NCI-H2196 treated with DMSO at 0.1 percent for 48 hours (cell line): Measurements from ENCODE around the gene PRSS56.

Experiments used
- DNase-seq: peaks from one replicate; lab custom pipeline; 2025; ENCODE audit not compliant: unreplicated experiment; lab: John Stamatoyannopoulos, UW

The PRSS56 gene

GRCh38 chr2:232540441-232541041 lies 20.4 kb downstream of the PRSS56 start:
- DNase-seq = no peak

DNA sequence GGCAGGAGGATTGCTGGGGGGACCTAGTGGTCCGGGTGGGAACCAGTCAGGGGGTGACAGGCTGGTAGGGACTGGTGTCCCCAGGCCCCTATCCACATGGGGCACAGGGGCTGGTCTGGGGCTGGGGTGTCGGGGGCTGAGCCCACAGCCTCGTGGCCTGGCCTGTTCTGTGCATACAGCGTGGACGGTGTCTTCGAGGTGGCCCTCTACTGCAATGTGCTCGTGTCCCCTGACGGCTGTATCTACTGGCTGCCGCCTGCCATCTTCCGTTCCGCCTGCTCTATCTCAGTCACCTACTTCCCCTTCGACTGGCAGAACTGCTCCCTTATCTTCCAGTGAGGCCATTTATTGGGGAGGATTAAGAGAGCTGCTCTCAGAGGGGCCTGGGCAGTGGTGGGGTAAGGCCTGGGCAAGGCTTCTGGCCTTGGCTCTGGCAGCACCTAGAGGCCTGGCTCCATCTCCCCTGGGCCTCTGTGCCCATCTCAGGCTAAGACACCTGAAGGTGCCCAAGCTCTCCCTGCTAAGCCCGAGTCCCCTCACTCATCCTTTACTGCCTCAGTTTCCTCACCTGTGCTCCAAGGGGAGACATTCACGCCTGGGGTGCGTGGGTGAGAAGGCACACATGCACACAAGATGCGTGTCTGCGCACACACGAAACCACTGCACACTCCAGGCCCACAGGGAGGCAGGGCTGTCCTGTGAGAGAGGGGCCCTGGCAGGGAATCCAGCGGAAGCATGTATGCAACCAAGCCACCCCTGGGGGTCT lies 21.2 kb downstream of the PRSS56 start:
- DNase-seq = no peak

GRCh38 chr2:232541961-232542714 lies 21.9 kb downstream of the PRSS56 start:
- DNase-seq = no peak

- DNase-seq = no peak
These were observed 22.7 kb downstream of the PRSS56 start for GRCh38 chr2:232542715-232543467.

DNA sequence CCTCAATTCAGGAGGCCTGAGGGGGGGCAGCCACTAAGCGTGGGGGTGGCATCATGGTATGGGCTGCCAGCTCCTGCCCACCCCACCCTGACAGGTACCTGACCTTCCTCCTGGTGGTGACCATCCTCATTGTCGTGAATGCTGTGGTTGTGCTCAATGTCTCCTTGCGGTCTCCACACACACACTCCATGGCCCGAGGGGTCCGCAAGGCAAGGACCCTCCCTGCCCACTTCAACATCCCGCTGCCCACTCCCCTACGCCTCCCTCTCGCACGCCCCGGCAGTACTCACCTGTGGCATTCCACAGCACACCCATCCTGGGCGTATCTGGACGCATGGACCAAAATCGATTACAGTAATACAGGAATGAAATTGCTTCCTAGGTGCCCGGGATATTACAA lies 23.3 kb downstream of the PRSS56 start:
- no peak for DNase-seq

- DNase-seq = no peak
These were observed 23.9 kb downstream of the PRSS56 start for GRCh38 chr2:232543928-232544631.

GRCh38 chr2:232544674-232545073 lies 24.5 kb downstream of the PRSS56 start:
- no peak for DNase-seq

DNA sequence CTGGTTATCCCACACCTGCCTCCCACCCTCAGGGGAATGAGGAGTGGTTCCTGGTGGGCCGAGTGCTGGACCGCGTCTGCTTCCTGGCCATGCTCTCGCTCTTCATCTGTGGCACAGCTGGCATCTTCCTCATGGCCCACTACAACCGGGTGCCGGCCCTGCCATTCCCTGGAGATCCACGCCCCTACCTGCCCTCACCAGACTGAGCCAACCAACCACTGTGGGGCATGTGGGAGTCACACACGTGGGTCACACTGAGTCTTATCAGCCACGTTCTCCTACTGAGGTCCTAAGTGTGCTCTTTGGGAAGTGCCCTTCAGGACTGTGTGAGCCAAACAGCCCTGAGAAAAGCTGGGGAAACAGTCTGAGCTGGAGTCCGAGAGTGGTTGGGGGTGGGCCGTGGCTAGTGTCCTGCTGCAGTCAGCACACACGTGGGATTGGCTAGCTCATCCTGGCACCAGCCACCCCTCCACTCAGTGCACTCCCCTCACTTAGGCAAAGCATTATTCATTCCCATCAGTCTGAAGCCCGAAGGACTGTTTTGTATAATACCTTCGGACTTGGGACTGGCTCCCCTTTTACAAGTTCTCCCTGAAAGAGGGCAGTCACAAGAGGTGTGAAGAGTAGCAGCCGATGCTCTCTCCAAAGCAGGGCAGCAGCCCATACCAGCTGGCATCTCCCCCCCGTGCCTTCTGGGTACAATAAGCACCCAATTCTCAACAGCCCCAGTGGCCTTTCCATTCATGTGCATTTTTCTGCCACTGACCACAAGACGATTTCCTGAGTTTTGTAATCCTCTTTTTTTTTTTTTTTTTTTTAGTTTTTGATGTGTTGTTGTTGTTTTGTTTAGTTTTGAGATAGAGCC lies 25.6 kb downstream of the PRSS56 start:
- DNase-seq = no peak

DNA sequence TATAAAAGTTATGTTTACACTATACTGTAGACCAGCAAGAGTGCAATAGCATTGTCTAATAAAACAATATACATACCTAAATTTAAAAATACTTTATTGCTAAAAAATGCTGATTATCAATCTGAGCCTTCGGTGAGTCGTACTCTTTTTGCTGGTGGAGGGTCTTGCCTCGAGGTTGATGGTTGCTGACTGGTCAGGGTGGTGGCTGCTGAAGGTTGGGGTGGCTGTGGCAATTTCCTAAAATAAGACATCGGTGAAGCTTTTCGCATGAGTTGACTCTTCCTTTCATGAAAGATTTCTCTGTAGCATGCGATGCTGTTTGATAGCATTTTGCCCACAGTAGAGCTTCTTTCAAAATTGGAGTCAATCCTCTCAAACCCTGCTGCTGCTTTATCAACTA lies 27.8 kb downstream of the PRSS56 start:
- DNase-seq = no peak

DNA sequence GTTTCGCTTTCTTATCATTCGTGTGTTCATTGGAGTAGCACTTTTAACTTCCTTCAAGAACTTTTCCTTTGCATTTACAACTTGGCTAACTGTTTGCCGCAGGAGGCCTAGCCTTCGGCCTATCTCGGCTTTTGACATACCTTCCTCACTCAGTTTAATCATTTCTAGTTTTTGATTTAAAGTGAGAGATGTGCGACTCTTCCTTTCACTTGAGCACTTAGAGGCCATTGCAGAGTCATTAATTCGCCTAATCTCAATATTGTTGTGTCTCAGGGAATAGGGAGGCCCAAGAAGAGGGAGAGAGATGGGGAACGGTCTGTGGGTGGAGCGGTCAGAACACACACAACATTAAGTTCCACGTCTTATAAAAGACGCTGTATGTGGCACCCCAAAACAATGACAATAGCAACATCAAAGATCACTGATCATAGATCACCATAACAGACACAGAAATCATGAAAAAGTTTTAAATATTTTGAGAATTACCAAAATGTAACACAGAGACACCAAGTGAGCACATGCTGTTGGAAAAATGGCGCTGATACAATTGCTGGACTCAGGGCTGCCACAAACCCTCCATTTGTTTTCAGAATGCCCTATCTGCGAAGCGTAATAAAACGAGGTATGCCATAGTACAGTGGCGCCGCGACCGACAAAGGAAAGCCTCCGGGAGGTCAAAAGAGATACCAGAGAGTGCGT lies 29.6 kb downstream of the PRSS56 start:
- DNase-seq = no peak

DNA sequence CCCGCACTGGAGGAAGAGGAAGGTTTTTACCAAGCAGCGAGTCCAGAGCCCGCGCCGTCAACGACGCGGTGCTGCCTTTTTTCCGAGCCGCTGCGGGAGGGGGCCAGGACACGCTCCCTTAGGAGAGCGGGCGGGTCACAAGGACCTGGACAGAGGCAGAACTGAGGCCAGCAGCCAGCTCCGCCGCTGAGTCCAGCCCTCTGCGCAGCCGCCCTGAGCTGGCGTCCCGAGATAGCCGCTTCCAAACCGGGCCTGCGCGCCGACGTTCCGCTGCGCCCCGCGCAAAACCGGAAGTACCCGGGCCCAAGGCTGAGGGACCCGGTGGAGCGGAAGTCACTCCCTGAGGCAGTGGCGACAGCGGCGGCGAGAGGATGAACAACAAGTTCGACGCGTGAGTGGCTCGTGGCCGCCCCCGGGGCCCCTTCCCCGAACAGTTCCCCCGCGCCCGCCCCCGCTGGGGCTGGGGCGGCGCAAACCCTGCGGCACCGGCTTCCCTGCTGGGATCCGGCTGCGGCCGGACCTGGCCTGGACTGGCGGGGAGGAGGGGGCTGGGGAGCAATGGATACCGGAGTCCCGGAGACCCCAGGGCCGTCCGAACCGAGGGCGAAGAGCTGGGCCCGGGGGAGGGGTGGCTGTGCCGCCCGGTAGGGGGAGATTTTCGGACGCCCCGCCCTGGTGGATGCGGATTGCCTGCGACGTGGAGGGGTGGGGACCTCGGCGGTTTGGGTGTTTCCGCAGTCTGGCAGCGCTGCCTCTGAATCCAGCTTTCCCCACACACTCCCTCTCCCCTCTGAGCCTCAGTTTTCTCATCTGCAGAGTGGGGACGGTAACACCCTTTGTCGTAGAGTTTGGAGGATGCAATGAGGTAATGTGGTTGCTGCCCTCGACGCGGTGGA lies 30.4 kb downstream of the PRSS56 start, which contains the start of the genes EIF4E2 and TIGD1:
EIF4E2 (plus strand) TSS at position 336 of the 896 bp plus-strand sequence; CDS start at position 372, 36 bp downstream.
TIGD1 (minus strand) TSS at position 204 of the 896 bp plus-strand sequence. CDS start 675 bp downstream, outside the sequence.
- peak; percentile 84 for DNase-seq

GRCh38 chr2:232551250-232551638 lies 31.1 kb downstream of the PRSS56 start:
- DNase-seq = no peak

DNA sequence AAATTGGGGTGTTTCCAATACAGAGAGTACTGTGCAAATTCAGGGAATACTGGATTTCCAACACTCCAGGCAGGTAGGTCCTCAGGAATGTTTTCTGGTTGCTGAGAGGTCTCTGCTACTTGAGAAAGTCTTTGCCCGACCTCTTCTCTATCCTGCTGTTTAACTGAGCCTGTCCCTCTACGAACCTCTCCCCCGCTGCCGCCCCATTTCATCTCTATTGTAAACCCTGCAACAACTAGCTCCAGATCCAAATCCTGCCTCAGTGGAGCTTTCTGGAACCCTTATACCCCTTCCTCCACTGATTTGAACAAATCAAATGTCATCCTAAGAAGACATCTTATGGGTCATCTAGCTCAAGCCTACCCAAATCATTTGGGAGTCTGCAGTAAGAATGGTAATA lies 31.6 kb downstream of the PRSS56 start:
- no peak for DNase-seq

GRCh38 chr2:232556426-232556825 lies 36.2 kb downstream of the PRSS56 start:
- DNase-seq = no peak

DNA sequence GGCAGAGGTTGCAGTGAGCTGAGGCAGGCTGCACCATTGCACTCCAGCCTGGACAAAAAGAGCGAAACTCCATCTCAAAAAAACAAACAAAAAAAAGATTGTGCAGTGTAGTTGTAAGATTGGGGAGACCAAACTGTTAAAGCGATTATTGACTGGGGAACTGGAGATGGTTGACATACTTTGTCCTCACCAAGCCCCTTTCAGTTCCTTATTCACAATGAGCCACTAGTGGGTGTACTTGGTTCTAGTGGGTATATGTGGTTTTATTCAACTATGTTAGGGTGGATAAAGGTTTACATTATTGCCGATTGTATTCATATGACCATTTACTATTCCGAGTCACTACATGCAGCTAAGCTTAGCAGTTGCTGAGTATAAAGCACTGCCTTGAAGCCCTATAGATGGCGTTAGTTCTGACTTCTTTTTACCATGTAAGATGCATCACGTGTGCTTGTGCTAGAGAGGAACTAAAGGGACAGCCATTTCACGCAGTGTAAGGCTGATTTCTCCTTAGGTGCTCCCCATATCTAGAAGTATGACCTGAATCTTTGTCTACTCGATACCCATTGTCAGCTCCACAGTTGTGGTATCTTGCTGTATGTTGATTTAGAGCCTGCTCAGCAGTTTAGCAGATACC lies 42.4 kb downstream of the PRSS56 start:
- no peak for DNase-seq

DNA sequence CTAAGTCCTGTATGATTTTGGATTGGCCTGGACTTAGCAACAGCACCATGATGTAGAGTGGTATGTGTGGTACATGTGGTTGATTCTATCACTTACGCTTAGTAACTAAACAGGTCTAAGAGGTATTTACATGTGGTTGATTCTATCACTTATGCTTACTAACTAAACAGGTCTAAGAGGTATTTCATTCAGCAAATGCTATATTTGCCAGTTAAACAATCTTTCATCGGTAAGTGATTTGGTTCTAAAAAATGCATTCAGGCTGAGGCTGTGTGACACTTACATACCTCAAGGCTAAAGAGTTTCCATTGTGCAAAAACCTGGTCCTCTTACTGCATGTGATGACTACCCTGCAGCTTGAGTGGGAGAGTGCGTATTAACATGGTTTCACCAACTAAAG lies 43.4 kb downstream of the PRSS56 start:
- no peak for DNase-seq

- DNase-seq = no peak
These were observed 47.5 kb downstream of the PRSS56 start for GRCh38 chr2:232567721-232568120.
